ENCODE measurements around the gene INTS3.

The INTS3 gene, protein sequence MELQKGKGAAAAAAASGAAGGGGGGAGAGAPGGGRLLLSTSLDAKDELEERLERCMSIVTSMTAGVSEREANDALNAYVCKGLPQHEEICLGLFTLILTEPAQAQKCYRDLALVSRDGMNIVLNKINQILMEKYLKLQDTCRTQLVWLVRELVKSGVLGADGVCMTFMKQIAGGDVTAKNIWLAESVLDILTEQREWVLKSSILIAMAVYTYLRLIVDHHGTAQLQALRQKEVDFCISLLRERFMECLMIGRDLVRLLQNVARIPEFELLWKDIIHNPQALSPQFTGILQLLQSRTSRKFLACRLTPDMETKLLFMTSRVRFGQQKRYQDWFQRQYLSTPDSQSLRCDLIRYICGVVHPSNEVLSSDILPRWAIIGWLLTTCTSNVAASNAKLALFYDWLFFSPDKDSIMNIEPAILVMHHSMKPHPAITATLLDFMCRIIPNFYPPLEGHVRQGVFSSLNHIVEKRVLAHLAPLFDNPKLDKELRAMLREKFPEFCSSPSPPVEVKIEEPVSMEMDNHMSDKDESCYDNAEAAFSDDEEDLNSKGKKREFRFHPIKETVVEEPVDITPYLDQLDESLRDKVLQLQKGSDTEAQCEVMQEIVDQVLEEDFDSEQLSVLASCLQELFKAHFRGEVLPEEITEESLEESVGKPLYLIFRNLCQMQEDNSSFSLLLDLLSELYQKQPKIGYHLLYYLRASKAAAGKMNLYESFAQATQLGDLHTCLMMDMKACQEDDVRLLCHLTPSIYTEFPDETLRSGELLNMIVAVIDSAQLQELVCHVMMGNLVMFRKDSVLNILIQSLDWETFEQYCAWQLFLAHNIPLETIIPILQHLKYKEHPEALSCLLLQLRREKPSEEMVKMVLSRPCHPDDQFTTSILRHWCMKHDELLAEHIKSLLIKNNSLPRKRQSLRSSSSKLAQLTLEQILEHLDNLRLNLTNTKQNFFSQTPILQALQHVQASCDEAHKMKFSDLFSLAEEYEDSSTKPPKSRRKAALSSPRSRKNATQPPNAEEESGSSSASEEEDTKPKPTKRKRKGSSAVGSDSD

DNA sequence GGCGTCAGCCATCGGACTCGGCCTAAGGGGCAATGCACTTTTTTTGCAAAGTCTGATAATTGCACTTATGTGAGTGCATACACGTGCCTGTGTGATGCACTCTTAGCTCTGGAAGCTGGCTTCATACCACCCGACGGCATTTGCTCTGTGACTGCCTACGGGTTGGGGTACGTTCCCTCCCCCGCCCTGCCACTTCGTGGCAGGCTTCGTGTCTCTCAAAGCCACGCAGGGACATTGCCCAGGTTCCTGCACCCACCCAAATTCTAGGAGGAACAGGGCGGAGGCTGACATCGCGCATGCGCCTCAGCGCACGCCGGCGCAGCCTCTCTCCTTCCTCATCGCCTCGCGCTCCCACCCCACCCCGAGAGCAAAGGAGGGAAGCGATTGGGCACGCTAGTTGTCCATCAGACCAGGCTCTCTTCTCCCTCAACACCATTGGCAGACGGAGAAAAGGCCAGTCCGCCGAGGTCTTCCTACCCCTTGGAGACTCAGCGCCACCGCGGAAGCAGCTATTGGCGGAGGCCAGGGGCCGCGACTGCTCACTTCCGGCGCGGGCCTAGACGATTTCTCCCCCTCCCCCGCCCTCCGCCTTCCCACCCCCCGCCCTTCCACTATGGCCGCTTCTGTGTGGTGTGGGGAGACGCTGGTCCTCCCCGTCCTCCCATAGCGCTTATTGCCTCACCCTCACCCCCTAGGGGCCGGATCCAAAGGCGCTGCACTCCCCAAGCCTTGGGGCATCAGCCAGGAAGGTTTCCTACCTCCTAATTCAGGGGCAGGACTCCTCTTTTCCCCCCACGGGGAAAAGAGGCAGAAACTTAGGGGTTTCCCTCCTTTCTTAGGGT is at the start of gene INTS3:
TSS of gene INTS3 (plus strand) at position 588 of the 842 bp plus-strand sequence. CDS start 585 bp downstream, outside the sequence.
- DNase-seq (ENCODE audit: low read depth in 2 of 2): peak; percentile 96 to 99

DNA sequence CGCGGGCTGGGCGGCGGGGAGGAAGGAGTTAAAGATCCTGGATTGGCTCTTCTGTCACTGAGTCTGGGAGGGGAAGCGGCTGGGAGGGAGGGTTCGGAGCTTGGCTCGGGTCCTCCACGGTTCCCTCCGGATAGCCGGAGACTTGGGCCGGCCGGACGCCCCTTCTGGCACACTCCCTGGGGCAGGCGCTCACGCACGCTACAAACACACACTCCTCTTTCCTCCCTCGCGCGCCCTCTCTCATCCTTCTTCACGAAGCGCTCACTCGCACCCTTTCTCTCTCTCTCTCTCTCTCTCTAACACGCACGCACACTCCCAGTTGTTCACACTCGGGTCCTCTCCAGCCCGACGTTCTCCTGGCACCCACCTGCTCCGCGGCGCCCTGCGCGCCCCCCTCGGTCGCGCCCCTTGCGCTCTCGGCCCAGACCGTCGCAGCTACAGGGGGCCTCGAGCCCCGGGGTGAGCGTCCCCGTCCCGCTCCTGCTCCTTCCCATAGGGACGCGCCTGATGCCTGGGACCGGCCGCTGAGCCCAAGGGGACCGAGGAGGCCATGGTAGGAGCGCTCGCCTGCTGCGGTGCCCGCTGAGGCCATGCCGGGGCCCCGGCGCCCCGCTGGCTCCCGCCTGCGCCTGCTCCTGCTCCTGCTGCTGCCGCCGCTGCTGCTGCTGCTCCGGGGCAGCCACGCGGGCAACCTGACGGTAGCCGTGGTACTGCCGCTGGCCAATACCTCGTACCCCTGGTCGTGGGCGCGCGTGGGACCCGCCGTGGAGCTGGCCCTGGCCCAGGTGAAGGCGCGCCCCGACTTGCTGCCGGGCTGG is 49.1 kb upstream of the INTS3 start, which contains the start of gene NPR1:
TSS of gene NPR1 (plus strand) at position 170 of the 818 bp plus-strand sequence. CDS start at position 591, 421 bp downstream.
- no peak for DNase-seq (ENCODE audit: low read depth in 2 of 2)

DNA sequence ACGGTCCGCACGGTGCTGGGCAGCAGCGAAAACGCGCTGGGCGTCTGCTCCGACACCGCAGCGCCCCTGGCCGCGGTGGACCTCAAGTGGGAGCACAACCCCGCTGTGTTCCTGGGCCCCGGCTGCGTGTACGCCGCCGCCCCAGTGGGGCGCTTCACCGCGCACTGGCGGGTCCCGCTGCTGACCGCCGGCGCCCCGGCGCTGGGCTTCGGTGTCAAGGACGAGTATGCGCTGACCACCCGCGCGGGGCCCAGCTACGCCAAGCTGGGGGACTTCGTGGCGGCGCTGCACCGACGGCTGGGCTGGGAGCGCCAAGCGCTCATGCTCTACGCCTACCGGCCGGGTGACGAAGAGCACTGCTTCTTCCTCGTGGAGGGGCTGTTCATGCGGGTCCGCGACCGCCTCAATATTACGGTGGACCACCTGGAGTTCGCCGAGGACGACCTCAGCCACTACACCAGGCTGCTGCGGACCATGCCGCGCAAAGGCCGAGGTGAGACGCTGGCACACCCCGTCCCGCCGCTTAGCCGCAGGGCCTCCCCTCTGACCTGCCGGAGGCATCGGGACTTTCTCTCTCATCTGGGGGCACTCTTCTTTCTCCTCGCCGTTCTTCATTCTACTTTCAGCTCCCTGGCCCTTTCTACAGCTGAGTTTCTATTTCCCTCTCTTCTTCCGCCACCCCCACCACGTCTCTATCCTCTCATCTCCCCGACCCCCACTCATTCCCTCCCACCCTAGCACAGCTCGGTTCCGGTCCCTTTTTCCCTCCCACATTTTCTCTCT is 48.3 kb upstream of the INTS3 start:
- DNase-seq (ENCODE audit: low read depth in 2 of 2): no peak

DNA sequence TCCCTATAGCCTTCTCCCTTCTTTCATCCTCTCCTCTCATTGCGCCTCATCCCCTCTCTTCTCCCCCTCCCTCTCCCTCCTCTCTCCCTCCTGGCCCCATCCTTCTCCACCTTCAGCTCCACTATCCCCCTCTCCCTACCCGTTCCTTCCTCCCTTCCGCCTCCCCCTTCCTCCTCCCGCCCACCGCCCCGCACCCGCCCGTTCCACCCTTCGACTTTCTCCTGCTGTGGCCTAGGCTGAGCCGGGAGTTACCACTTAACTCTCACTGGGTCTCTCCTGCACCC is 47.8 kb upstream of the INTS3 start:
- no peak for DNase-seq (ENCODE audit: low read depth in 2 of 2)

DNA sequence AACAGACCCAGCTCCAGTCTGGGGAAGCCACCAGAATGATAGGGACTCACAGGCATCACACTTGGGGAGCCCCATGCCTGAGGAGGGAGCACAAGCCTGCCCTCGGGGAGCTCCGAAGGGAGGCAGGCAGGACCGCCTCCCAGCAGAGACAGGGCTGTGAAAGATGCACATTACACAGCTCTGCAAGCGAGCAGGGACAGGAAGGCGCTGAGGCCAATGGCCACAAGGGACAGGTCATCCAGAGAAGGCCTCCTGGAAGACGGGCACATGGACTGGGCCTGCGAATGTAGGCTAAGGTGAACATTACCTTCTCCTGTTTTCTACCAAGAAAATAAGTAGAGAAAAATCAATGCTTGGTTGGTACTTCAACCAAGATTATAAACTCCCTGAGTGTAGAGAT is 45.1 kb upstream of the INTS3 start:
- DNase-seq (ENCODE audit: low read depth in 2 of 2): no peak

DNA sequence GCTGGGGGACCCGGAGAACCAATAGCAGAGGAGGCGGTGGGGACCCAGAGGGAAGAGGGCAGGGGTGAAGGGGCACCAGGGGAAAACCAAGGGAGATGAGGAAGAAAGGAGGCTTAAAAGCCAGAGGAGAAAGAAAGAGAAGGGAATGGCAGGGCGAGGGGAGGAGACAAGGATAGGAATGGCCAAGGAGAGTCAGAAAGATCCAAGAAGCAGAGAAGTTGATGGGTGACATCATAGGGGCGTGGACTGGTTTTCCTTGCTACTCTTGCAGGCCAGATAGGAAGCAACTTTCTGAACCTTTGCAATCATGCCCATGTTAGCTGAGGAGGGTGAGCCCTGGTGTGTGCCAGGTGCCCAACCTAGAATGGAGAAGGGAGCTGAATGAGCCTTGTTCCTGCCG is 44.0 kb upstream of the INTS3 start:
- no peak for DNase-seq (ENCODE audit: low read depth in 2 of 2)

DNA sequence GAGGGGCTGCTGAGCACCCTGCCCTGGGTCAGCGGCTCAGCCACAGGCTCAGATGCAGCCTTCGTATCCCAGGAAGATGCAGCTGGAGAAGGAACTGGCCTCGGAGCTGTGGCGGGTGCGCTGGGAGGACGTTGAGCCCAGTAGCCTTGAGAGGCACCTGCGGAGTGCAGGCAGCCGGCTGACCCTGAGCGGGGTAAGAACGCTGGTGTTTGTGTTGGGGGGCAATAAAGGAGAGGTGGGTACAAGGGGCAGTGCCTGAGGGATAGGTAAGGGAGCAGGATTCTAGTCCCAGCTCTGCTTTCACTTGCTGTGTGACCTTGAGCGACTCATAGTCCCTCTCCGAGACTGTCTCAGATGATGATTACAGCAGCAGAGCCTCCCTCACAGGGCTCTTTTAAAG is 43.0 kb upstream of the INTS3 start:
- DNase-seq (ENCODE audit: low read depth in 2 of 2): no peak

DNA sequence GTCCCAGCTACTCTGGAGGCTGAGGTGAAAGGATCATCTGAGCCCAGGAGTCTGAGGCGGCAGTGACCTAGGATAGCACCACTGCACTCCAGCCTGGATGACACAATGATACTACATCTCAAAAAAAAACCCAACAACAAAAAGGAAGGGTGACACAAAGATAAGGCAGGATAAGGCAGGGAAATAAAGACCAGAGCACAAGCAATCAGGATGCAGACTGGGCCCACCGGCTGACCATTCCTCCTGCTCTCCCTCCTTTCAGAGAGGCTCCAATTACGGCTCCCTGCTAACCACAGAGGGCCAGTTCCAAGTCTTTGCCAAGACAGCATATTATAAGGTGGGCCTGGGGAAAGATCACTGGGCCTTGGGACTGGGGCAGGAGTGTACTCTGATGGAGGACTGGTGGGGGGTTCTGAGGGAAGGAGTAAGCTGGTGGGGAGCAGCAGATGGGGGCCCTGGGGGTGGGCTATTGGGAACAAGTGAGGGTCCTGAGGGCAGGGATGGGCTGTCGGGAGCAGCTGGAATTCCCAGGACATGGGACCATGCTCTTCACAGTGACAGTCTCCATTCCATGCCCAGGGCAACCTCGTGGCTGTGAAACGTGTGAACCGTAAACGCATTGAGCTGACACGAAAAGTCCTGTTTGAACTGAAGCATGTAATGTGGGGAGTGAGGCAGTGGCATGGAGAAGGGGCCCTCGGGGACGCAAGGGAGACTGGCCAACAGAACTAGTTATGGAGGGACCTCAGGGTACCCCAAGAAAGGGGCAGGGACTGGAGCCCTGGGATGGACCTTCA is 42.1 kb upstream of the INTS3 start:
- no peak for DNase-seq (ENCODE audit: low read depth in 2 of 2)

DNA sequence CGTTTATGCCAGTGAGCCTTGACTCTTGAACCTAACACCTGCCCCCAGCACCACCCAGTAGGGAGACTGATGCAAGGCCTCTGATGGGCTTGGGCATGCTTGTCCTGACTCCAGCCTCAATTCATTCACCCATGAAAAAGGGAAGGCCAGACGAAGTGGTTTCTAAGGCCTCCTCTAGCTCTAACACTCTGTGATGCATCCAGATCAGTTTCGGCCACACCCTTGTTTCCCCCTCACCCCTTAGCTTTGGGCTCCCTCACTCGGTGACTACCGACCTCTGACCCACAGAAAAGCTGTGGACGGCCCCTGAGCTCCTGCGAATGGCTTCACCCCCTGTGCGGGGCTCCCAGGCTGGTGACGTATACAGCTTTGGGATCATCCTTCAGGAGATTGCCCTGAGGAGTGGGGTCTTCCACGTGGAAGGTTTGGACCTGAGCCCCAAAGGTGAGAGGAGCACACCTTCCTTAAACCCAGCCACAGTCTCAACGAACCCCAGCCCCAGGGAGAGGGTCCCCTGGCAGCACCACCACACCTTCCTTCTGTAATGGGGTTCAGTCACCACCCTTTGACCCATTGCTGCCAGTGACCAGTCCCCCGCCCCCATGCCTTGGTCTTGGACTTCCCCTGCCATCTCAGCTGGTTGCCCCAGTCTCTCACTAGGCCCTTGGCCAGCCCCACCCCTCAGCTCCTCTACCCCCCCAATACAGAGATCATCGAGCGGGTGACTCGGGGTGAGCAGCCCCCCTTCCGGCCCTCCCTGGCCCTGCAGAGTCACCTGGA is 40.3 kb upstream of the INTS3 start:
- no peak for DNase-seq (ENCODE audit: low read depth in 2 of 2)

DNA sequence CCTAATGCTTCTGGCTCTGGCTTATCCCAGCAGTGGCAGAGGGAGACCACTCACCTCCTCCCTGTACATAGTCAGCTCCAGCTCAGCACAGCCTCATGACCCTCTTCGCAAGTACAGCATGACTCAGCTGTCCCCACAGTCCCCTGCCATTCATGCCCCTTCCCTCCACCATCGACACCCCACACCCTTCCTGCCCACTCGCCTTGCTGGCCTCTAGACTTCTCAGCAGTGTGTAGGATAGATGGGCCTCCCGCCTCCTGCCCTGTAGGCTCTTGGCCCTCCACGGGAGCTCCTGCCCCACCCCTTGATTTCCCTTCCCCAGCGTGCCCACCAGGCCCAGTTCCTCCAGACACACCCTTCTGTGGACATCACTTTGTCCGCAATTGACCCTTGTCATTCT is 39.6 kb upstream of the INTS3 start:
- no peak for DNase-seq (ENCODE audit: low read depth in 2 of 2)

DNA sequence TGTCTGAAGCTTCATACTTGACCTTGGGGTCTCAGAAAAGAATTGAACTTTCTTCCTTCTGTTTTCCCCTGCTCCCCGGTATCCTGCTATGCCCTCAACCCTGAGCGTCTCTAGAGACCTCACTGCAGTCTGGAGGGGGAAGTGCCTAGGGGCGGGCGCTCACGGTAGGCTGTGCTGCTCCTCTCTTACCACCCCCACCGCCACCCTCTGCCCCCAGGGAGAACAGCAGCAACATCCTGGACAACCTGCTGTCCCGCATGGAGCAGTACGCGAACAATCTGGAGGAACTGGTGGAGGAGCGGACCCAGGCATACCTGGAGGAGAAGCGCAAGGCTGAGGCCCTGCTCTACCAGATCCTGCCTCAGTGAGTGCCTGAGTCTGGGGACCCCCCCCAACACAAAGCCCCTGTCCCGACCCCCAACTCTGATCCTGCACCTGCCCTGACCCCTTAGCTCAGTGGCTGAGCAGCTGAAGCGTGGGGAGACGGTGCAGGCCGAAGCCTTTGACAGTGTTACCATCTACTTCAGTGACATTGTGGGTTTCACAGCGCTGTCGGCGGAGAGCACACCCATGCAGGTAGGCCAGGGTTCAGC is 39.0 kb upstream of the INTS3 start:
- DNase-seq (ENCODE audit: low read depth in 2 of 2): no peak

DNA sequence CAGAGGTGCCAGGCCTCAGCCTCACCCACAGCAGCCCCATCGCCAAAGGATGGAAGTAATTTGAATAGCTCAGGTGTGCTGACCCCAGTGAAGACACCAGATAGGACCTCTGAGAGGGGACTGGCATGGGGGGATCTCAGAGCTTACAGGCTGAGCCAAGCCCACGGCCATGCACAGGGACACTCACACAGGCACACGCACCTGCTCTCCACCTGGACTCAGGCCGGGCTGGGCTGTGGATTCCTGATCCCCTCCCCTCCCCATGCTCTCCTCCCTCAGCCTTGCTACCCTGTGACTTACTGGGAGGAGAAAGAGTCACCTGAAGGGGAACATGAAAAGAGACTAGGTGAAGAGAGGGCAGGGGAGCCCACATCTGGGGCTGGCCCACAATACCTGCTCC is 34.4 kb upstream of the INTS3 start:
- DNase-seq (ENCODE audit: low read depth in 2 of 2): no peak

DNA sequence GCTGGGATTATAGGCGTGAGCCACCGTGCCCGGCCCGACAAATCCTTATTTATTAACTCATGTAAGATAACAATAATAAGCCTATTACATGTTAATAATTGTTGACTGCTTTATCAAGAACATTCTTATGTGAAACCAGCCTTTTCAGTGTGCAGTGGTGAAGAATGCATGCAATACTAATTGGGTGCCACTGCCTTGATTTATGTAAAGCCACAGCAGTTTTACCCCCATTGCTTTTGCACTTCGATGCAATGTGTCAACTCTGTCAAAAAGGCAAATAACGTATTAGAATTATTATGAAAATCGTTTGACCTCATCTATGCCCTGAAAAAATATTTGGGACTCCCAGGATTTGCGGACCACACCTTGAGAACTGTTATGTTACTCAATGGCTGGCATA is 31.1 kb upstream of the INTS3 start:
- no peak for DNase-seq (ENCODE audit: low read depth in 2 of 2)

DNA sequence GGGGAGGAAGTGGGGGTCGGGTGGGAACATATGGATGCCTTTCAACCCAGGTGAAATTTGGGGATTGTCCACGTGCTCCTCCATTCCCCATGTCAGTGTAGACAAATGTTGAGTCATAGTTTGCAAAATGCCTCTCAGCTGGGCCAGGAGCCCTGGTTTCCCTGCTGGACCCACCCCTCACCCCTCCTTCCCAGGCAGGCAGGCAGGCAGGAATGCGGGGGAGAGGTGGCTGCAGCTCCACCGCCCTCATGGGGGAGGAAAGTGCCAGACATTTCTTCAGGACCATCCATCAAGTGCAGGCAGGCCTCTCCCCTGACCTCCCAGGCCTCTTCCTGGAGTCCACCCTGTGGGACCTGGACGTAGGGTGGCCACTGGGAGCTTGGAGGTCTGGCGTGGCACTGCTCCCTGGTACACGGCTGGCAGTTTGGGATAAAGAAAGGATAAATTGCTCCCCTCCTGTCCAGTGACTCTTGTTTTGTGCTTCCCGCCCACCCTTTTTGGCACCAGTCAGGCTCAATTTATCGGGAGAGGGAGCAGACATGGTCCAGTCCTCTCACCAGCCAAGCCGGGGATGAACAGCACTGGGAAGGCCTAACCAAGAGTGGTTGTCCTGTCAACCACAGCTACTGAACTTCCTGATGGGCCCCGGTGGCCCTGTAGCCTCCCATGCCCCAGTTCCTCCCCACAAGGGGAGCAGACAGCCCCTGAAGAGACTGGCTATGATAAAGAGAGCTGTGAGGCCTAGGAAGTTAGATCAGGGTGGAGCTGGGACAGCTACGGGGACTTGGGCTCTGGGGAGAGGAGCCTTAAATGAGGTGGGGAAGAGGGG is 30.4 kb upstream of the INTS3 start:
- DNase-seq (ENCODE audit: low read depth in 2 of 2): no peak

DNA sequence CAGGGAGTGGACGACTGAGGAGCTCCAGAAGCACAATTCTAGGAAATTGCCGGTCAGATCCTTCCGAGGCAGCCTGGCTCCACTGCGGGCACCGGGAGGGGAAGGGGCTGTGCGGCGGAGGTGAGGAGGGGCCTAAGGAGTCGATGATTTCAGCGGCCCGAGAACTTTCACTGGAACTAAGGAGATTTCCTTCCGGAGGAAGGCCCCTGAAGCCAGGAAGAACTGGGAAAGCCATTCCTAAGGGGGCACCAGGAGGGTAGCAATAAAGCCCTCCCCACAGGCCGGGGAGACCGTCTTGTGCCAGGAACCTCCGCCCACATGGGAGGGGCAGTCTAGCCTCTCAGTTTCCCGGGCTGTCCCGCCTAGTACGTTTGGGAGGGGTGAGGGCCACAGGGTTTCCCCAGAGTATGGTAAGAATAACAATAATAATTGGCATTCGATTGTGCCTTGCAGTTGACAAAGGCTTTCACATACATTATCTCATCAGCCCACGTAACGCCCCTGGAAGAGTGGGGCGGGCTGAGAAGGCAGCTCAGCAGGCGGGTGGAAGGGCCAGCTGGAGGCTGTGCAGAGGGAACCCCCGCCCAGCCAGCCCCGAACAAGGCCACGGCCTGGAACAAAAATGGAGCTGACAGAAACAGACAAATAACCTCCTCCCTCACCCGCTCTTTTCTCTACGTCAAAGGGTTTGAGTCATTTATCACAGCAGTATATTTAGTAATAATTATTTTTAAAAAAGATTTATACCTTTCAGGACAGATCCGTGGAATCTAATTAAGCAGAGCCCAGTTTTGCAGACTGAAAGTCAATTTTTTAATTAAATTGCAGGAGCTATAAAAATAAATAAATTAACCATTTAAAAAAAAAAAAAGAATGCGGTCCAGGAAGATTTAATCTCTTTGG is 29.6 kb upstream of the INTS3 start:
- peak in 1 of 2 donors; percentile 6 for DNase-seq (ENCODE audit: low read depth in 2 of 2)

Data from activated CD4-positive, alpha-beta T cell treated with anti-CD3 and anti-CD28 coated beads for 24 hours (primary cell).